GM21367 (cell line): ENCODE results near the gene A4GALT.
"Not testable (repeated sequence)": the region's sequence is repeated elsewhere in the genome, so short reads cannot be mapped to it uniquely, and the experiment has no call there.

Experiments used
- ATAC-seq: cut with Tn5 transposase; IDR thresholded peaks from one replicate; pipeline ENCODE4 v1.9.1; 2021; ENCODE audit not compliant: unreplicated experiment

A4GALT gene

DNA sequence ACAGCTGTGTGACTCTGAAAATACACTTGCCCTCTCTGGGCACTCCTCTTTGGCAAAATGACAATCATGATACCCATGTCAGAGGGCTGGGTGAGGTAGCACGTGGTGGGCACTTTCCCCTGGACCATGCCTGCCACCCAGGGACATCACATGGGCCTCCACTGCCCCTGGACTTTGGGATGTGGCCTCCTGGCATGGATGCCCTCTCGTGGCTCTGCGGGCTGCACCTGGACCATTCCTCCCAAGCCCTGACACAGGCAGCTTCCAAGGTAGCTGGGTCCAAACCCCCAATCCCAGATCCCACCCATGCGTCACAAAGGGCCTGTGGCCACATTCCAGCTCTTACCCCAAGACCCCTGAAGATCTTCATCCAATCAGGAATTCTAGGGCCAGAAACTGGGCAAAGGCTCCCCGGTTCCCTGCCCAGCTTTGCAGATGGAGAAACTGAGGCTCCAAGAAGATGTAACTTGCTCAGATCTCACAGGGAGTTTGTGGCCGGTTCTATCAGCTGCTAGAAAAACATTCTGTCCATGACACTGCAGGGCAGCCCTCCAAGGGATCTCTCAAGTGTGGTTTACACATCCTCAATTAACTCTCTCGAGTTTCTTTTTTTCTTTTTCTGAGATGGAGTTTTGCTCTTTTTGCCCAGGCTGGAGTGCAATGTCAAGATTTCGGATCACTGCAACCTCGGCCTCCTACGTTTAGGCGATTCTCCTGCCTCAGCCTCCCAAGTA, 36.0 kb downstream of the A4GALT start:
- no peak for ATAC-seq

- no peak for ATAC-seq
Observed at GRCh38 chr22:42683578-42684283, 36.9 kb downstream of the A4GALT start.

GRCh38 chr22:42682113-42682851, 38.4 kb downstream of the A4GALT start:
- no peak for ATAC-seq

DNA sequence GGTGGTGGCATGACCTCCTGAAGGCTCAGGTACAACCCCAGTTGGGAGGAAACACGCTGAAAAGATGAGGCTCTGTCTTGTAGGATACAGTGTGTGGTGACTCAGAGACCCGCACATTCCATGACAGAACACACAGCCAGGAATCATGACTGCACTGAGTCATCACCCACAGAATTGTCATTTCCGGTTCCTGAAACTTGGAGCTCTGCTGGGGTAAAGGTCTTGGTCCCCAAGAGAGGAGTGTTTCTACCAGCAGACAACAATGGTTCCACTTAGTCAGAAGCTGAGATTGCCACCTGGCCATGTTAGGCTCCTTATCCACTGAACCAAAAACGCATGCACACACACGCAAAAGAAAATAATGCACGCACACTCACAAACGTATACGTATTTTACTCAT, 40.0 kb downstream of the A4GALT start:
- no peak for ATAC-seq

GRCh38 chr22:42679691-42680090, 41.0 kb downstream of the A4GALT start:
- ATAC-seq: no peak

- ATAC-seq: no peak
Observed at GRCh38 chr22:42678894-42679293, 41.8 kb downstream of the A4GALT start.

DNA sequence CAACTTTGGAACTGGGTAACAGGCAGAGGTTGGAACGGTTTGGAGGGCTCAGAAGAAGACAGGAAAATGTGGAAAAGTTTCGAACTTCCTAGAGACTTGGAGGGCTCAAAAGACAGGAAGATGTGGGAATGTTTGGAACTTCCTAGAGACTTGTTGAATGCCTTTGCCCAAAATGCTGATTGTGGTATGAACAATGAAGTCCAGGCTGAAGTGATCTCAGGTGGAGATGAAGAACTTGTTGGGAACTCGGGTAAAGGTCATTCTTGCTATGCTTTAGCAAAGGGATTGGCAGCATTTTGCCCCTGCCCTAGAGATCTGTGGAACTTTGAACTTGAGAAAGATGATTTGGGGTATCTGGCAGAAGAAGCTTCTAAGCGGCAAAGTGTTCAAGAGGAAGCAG, 42.7 kb downstream of the A4GALT start:
- not testable (repeated sequence) for ATAC-seq

- ATAC-seq: no peak
Observed at GRCh38 chr22:42676059-42676607, 44.5 kb downstream of the A4GALT start.

DNA sequence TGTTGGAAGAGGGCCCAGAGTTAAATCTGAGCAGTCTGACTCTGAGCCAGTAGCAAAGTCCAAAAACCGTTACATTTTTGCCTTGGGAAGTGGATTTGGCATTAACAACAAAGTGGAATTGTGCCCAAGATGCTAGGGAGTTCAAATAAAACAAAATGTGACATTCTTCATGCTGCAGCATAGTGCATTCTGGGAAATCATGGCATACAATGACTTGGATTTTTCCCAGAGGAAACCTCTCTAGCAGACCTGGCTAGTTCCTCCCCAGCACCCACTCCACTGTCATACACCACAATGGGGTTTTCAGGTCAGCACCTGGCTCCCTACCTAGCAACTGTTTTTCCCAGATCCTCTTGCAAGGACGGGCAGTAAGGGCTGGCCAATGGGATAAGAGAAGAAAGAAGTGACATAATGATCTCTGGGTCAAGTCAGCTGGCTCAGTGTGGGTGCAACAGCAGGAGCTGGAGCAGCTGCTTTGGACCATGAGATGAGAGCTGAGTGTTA, 46.7 kb downstream of the A4GALT start:
- ATAC-seq: no peak

DNA sequence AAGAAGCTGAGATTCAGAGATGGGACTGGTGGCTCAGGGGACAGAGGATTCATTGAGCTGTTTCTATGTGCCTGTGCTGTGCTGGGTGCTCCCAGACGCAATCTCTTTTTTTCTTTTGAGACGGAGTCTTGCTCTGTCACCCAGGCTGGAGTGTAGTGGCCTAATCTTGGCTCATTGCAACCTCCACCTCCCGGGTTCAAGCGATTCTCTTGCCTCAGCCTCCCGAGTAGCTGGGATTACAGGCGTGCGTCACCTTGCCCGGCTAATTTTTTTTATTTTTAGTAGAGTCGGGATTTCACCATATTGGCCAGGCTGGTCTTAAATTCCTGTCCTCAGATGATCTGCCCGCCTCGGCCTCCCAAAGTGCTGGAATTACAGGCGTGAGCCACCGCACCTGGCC, 47.6 kb downstream of the A4GALT start:
- ATAC-seq: not testable (repeated sequence)

DNA sequence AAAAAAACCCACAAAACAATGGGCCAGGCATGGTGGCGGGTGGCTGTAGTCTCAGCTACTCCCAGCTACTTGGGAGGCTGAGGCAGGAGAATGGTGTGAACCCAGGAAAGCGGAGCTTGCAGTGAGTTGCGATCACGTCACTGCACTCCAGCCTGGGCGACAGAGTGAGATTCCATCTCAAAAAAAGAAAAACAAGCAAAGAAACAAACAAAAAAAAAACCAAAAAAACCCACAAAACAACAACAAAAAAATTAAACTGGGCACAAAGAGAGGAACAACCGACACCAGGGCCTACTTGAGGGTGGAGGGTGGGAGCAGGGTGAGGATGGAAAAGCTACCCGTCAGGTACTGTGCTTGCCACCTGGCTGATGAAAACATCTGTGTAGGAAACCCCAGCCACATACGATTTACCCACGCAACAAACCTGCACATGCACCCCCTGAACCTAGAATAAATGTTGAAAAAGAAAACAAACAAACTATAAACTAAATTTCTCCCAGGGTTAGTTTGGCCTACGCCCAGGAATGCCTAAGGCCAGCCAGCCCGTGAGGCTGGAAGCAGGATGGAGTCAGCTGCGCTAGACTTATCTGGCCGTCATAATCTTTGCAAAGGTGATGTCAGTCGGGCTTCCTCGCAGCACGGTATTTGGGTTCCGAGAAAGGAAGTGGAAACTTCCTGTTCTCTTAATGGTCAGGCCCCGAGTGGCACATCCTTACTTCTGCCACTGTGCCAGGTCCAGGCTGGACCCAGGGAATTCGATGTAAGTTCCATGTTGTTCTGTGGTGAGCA, 49.6 kb downstream of the A4GALT start:
- no peak for ATAC-seq

DNA sequence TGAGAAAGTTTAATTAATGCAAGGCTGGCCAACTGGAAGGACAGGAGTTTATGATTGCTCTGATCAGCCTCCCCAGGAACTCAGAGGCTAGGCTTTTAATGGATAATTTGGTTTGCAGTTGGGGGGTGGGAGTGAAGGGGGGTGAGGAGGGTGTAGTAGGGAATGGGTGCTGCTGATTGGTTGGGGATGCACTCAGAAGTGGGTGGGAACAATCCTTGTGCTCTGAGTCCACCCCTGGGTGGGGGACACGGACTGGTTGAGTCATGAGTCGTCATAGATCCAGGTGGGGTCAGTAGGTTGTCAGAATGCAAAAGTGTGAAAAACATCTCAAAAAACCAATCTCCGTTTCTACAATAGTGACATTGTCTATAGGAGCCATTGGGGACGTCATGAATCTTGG, 50.6 kb downstream of the A4GALT start:
- no peak for ATAC-seq

- not testable (repeated sequence) for ATAC-seq
Observed at GRCh38 chr22:42666393-42666792, 54.3 kb downstream of the A4GALT start.

GRCh38 chr22:42664976-42665831, 55.5 kb downstream of the A4GALT start:
- no peak for ATAC-seq

- no peak for ATAC-seq
Observed at GRCh38 chr22:42661985-42662831, 58.5 kb downstream of the A4GALT start.

DNA sequence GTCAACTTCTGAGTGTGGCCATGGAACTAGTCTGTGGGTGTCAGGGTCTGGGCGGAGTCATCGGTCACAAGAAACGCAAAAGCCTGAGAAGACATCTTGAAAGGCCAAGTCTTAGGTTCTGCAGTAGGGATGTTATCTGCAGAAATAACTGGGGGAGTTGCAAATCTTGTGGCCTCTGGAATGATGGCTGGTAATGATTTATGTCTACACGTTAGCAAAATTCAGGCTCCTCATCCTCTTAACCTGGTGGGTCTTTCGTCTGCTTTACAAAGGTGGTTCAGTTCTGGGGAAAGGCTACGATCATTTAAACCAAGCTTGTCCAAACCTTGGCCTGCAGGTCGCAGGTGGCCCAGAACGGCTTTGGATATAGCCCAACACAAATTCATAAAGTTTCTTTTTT, 64.1 kb downstream of the A4GALT start:
- ATAC-seq: no peak

- ATAC-seq: no peak
Observed at GRCh38 chr22:42655693-42656092, 65.0 kb downstream of the A4GALT start.

DNA sequence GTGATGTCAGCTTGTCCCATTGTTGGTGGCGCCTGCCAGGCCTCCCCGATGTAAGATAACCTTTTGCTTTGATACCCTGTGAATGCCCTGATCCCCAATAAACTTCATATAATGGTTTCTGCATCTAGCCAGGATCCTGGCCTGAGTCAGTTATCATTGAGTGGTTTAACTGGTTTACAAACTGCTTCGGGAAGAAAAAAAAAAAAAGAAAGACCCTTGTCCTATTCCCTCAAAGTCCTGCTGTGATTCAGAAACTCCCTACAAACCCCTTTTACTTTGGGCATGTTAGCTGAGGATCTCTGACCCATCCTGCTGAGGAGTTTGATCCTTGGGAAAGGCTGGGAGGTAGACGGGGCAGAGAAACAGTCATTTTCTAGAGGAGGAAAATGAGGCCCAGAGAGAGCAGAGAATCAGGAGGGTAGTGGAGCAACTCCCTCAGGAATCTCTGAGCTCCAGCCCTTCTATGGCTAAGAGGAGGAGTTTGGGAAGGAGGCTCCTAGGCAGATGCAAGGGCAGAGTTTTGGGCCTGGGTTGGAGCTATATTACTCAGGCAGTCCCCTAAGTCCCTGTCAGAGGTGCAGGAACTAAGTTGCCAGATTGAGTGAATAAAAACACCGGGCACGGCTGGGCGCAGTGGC, 66.1 kb downstream of the A4GALT start:
- no peak for ATAC-seq
